Muscle of leg (tissue), 11 donors: ENCODE data around the gene SDCBP2. TPM values are rescaled to one million over a fixed set of nuclear protein-coding genes. Genes with fewer than 3 reads are reported as not detected.

Source experiments
- DNase-seq: peaks from one replicate; pipeline ENCODE4 v3.0.0; 2013
- H3K27ac ChIP-seq: one replicate; pipeline ENCODE4 v1.5.1; 2013; ENCODE audit warnings: mild to moderate bottlenecking, low read length, control low read depth
- H3K27me3 ChIP-seq: one replicate; pipeline ENCODE4 v1.6.1; 2013; ENCODE audit warnings: low read length; ENCODE audit not compliant: control insufficient read depth, insufficient read depth
- H3K36me3 ChIP-seq: one replicate; pipeline ENCODE4 v1.6.1; 2013; ENCODE audit warnings: low read length; ENCODE audit not compliant: control insufficient read depth, insufficient read depth
- H3K4me1 ChIP-seq: one replicate; pipeline ENCODE4 v1.6.1; 2013; ENCODE audit warnings: low read length; ENCODE audit not compliant: control insufficient read depth, insufficient read depth
- H3K4me3 ChIP-seq: one replicate; pipeline ENCODE4 v1.5.1; 2013; ENCODE audit warnings: low read length, control low read depth
- H3K9me3 ChIP-seq: replicated peaks from 2 replicates; pipeline ENCODE4 v1.6.1; 2013; ENCODE audit warnings: low read depth, low read length; ENCODE audit not compliant: control insufficient read depth
- WGBS: methylation state at CpG from one replicate; pipeline ENCODE4 v1.1.5; 2013; ENCODE audit warnings: missing lambda C conversion rate; ENCODE audit not compliant: insufficient coverage; 5-methylcytosine and 5-hydroxymethylcytosine counted together
- polyA plus RNA-seq, 8 donors: library from polyadenylated mRNA; unstranded; fragments of 120-200 nt; gene quantifications; one replicate each; pipeline versions ENCODE4 v1.2.1 to v1.2.3, GENCODE V29; 2013; ENCODE audit warnings: inconsistent platforms in 1 of 8, low replicate concordance in 1 of 8; ENCODE audit not compliant: insufficient read length in 8 of 8, insufficient read depth in 1 of 8
- total RNA-seq: library from RNA; stranded (reverse); fragments of 120-200 nt; gene quantifications from one replicate; pipeline ENCODE4 v1.2.4, GENCODE V29; 2013

SDCBP2 gene
- total and polyA plus RNA-seq, 9 donors: 1.5 to 6.2 (median 1.8) TPM

- no peak for DNase-seq
- 59% methylated on average over 9 of the region's 9 CpGs for WGBS
- H3K4me1 ChIP-seq: peaks cover 9% of the 10 kb centered on the region
- H3K36me3 ChIP-seq: no peaks in the 10 kb centered on the region
- H3K27ac ChIP-seq: no peak overlapping the region
- no peaks in the 10 kb centered on the region for H3K27me3 ChIP-seq
- no peaks in the 10 kb centered on the region for H3K9me3 ChIP-seq
- H3K4me3 ChIP-seq: no peak overlapping the region
Measured at GRCh38 chr20:1286267-1287024, 42.5 kb downstream of the SDCBP2 start.

GRCh38 chr20:1283522-1284510 lies 45.1 kb downstream of the SDCBP2 start:
- DNase-seq: no peak
- Histone ChIP-seq H3K27ac (no peak overlapping the region), H3K4me3 (no peak overlapping the region), H3K27me3 (no peaks in the 10 kb centered on the region), H3K36me3 (no peaks in the 10 kb centered on the region), H3K4me1 (peaks cover 3% of the 10 kb centered on the region), H3K9me3 (no peaks in the 10 kb centered on the region)
- WGBS: 84% methylated on average over 6 of the region's 9 CpGs

GRCh38 chr20:1282966-1283365 lies 46.0 kb downstream of the SDCBP2 start:
- peaks cover 3% of the 10 kb centered on the region for H3K4me1 ChIP-seq
- H3K9me3 ChIP-seq: no peaks in the 10 kb centered on the region
- DNase-seq: no peak
- no peaks in the 10 kb centered on the region for H3K27me3 ChIP-seq
- no peak overlapping the region for H3K27ac ChIP-seq
- H3K4me3 ChIP-seq: no peak overlapping the region
- H3K36me3 ChIP-seq: no peaks in the 10 kb centered on the region
- 63% methylated on average over 2 of the region's 3 CpGs for WGBS

- Histone ChIP-seq H3K27ac (no peak overlapping the region), H3K9me3 (no peaks in the 10 kb centered on the region), H3K4me3 (no peak overlapping the region), H3K4me1 (peaks cover 3% of the 10 kb centered on the region), H3K36me3 (no peaks in the 10 kb centered on the region), H3K27me3 (no peaks in the 10 kb centered on the region)
- 62% methylated on average over 5 of the region's 7 CpGs for WGBS
- DNase-seq: no peak
Measured at GRCh38 chr20:1281279-1282057, 47.5 kb downstream of the SDCBP2 start.

GRCh38 chr20:1280195-1281102 lies 48.5 kb downstream of the SDCBP2 start:
- Histone ChIP-seq H3K36me3 (no peaks in the 10 kb centered on the region), H3K27ac (no peak overlapping the region), H3K9me3 (no peaks in the 10 kb centered on the region), H3K27me3 (no peaks in the 10 kb centered on the region), H3K4me3 (no peak overlapping the region), H3K4me1 (peaks cover under 1% of the 10 kb centered on the region)
- no peak for DNase-seq
- WGBS: 53% methylated on average over 3 of the region's 6 CpGs

- Histone ChIP-seq H3K27ac (no peak overlapping the region), H3K36me3 (no peaks in the 10 kb centered on the region), H3K9me3 (no peaks in the 10 kb centered on the region), H3K4me1 (peaks cover 14% of the 10 kb centered on the region), H3K27me3 (no peaks in the 10 kb centered on the region), H3K4me3 (no peak overlapping the region)
- DNase-seq: no peak
- no CpG with 5 or more reads among the region's 4 CpGs for WGBS
Measured at GRCh38 chr20:1278993-1279392, 49.9 kb downstream of the SDCBP2 start.

- no peak overlapping the region for H3K27ac ChIP-seq
- DNase-seq: no peak
- peaks cover 21% of the 10 kb centered on the region for H3K4me1 ChIP-seq
- no peak overlapping the region for H3K4me3 ChIP-seq
- no peaks in the 10 kb centered on the region for H3K9me3 ChIP-seq
- no peaks in the 10 kb centered on the region for H3K27me3 ChIP-seq
- H3K36me3 ChIP-seq: no peaks in the 10 kb centered on the region
- WGBS: 99% methylated on average over 6 of the region's 8 CpGs
Measured at GRCh38 chr20:1277529-1278322, 51.2 kb downstream of the SDCBP2 start.

GRCh38 chr20:1275919-1276318 lies 53.0 kb downstream of the SDCBP2 start:
- Histone ChIP-seq H3K27me3 (no peaks in the 10 kb centered on the region), H3K36me3 (no peaks in the 10 kb centered on the region), H3K4me1 (peaks cover 28% of the 10 kb centered on the region), H3K4me3 (no peak overlapping the region), H3K9me3 (no peaks in the 10 kb centered on the region), H3K27ac (no peak overlapping the region)
- WGBS: no CpG with 5 or more reads among the region's 2 CpGs
- no peak for DNase-seq
